Activated CD8-positive, alpha-beta memory T cell treated with anti-CD3 and anti-CD28 coated beads, Interleukin-2, amount 50 U/mL, for 24 hours (primary cell): ENCODE measurements around the gene POMGNT2.

ENCODE experiments used
- DNase-seq: peaks from one replicate; pipeline ENCODE4 v3.0.0-alpha.2; 2020; ENCODE audit errors: extremely low read depth

Gene POMGNT2

GRCh38 chr3:43102773-43103480 is 3.0 kb downstream of the POMGNT2 start:
- DNase-seq: no peak

GRCh38 chr3:43098761-43099160 is 7.1 kb downstream of the POMGNT2 start:
- DNase-seq: no peak

GRCh38 chr3:43097400-43098080 is 8.3 kb downstream of the POMGNT2 start:
- DNase-seq: no peak

GRCh38 chr3:43096761-43097160 is 9.1 kb downstream of the POMGNT2 start:
- no peak for DNase-seq

- no peak for DNase-seq
These were observed 10.5 kb downstream of the POMGNT2 start for GRCh38 chr3:43095370-43095769.

- no peak for DNase-seq
These were observed 11.0 kb downstream of the POMGNT2 start for GRCh38 chr3:43094851-43095250.

GRCh38 chr3:43094381-43094780 is 11.5 kb downstream of the POMGNT2 start:
- DNase-seq: no peak

- no peak for DNase-seq
These were observed 11.9 kb downstream of the POMGNT2 start for GRCh38 chr3:43093974-43094373.

- no peak for DNase-seq
These were observed 12.9 kb downstream of the POMGNT2 start for GRCh38 chr3:43093006-43093405.

GRCh38 chr3:43091481-43091880 is 14.4 kb downstream of the POMGNT2 start:
- DNase-seq: no peak

- DNase-seq: no peak
These were observed 15.6 kb downstream of the POMGNT2 start for GRCh38 chr3:43090238-43090637.

GRCh38 chr3:43089081-43089480 is 16.8 kb downstream of the POMGNT2 start:
- no peak for DNase-seq

- no peak for DNase-seq
These were observed 18.6 kb downstream of the POMGNT2 start for GRCh38 chr3:43087249-43087776.

- DNase-seq: no peak
These were observed 19.3 kb downstream of the POMGNT2 start for GRCh38 chr3:43086460-43087165.

GRCh38 chr3:43082457-43082856 is 23.4 kb downstream of the POMGNT2 start:
- no peak for DNase-seq

GRCh38 chr3:43081796-43082195 is 24.1 kb downstream of the POMGNT2 start:
- DNase-seq: no peak

GRCh38 chr3:43080726-43081568 is 24.9 kb downstream of the POMGNT2 start:
- no peak for DNase-seq

- DNase-seq: no peak
These were observed 26.1 kb downstream of the POMGNT2 start for GRCh38 chr3:43079536-43080332.

GRCh38 chr3:43077707-43078106 is 28.2 kb downstream of the POMGNT2 start:
- DNase-seq: no peak

GRCh38 chr3:43077261-43077660 is 28.6 kb downstream of the POMGNT2 start:
- no peak for DNase-seq

GRCh38 chr3:43076857-43077256 is 29.0 kb downstream of the POMGNT2 start:
- DNase-seq: no peak
